Activated CD8-positive, alpha-beta memory T cell treated with anti-CD3 and anti-CD28 coated beads for 36 hours (primary cell): Measurements from ENCODE around the gene NUBP1. TPM values are rescaled to one million over a fixed set of nuclear protein-coding genes. Genes with fewer than 3 reads are reported as not detected.
"Not testable (repeated sequence)": the region's sequence is repeated elsewhere in the genome, so short reads cannot be mapped to it uniquely, and the experiment has no call there.

Experiments used
- CTCF ChIA-PET: fragments of 350-600 bp; sonication (Branson Sonifier 250); formaldehyde crosslinking; loops from one replicate; lab custom pipeline; 2021; ENCODE audit warnings: antibody characterized with exemption; lab: Charles Lee
- POLR2A ChIA-PET: fragments of 350-600 bp; sonication (Branson Sonifier 250); formaldehyde crosslinking; loops from one replicate; lab custom pipeline; 2021; ENCODE audit warnings: antibody characterized with exemption; lab: Charles Lee
- total RNA-seq, 2 experiments: library from RNA; stranded (reverse); gene quantifications; one replicate each; pipeline ENCODE4 v1.2.3, GENCODE V29; 2021

NUBP1 gene
- total RNA-seq, 2 experiments from 2014 or later: 32.5 to 37.0 TPM

- ChIA-PET POLR2A (interaction anchor here (1.1 to 1.5 kb wide), 4 partner anchors 127 to 174 kb away, joined by 4 to 6 read pairs (median 4); no protein-coding TSS in a partner anchor), CTCF (interaction anchor here (1.1 to 2.3 kb wide), 2 partner anchors 174 to 229 kb away, joined by 6 to 11 read pairs; no protein-coding TSS in a partner anchor)
Measured at GRCh38 chr16:10744370-10745030, 858 bp downstream of the NUBP1 start.

- POLR2A ChIA-PET: no interaction called here
- CTCF ChIA-PET: interaction anchor here (1.2 to 2.3 kb wide), 2 partner anchors 10 to 172 kb away, joined by 3 to 11 read pairs; no protein-coding TSS in a partner anchor
Measured at GRCh38 chr16:10745841-10746240, 2.2 kb downstream of the NUBP1 start.

- CTCF ChIA-PET: interaction anchor here (2.2 kb wide), 1 partner anchor 118 kb away, joined by 5 read pairs; no protein-coding TSS in a partner anchor
- POLR2A ChIA-PET: no interaction called here
Measured at GRCh38 chr16:10750793-10751192, 7.2 kb downstream of the NUBP1 start.

GRCh38 chr16:10751291-10751697, 7.7 kb downstream of the NUBP1 start:
- CTCF ChIA-PET: interaction anchor here (2.2 kb wide), 1 partner anchor 117 kb away, joined by 5 read pairs; no protein-coding TSS in a partner anchor

GRCh38 chr16:10752843-10753523, 9.3 kb downstream of the NUBP1 start:
- CTCF ChIA-PET: no interaction called here
- POLR2A ChIA-PET: no interaction called here

More at GRCh38 chr16:10751291-10751697, 7.7 kb downstream of the NUBP1 start:
- POLR2A ChIA-PET: no interaction called here

- ChIA-PET POLR2A (no interaction called here), CTCF (no interaction called here)
Measured at GRCh38 chr16:10753670-10754069, 10.0 kb downstream of the NUBP1 start.

- ChIA-PET CTCF (interaction anchor here (0.9 kb wide), 1 partner anchor 10 kb away, joined by 3 read pairs; no protein-coding TSS in a partner anchor), POLR2A (no interaction called here)
Measured at GRCh38 chr16:10754941-10755340, 11.3 kb downstream of the NUBP1 start.

- ChIA-PET POLR2A (no interaction called here), CTCF (no interaction called here)
Measured at GRCh38 chr16:10756574-10756973, 12.9 kb downstream of the NUBP1 start.

GRCh38 chr16:10760858-10761257, 17.2 kb downstream of the NUBP1 start:
- ChIA-PET CTCF (no interaction called here), POLR2A (no interaction called here)

GRCh38 chr16:10761373-10761772, 17.7 kb downstream of the NUBP1 start:
- CTCF ChIA-PET: no interaction called here
- POLR2A ChIA-PET: no interaction called here

GRCh38 chr16:10762336-10763016, 18.8 kb downstream of the NUBP1 start:
- POLR2A ChIA-PET: no interaction called here
- CTCF ChIA-PET: no interaction called here

GRCh38 chr16:10763456-10763855, 19.8 kb downstream of the NUBP1 start:
- ChIA-PET POLR2A (no interaction called here), CTCF (no interaction called here)

- ChIA-PET CTCF (interaction anchor here (1.2 kb wide), 1 partner anchor 29 kb away, joined by 7 read pairs; no protein-coding TSS in a partner anchor), POLR2A (no interaction called here)
Measured at GRCh38 chr16:10765772-10766171, 22.1 kb downstream of the NUBP1 start.

- CTCF ChIA-PET: no interaction called here
- POLR2A ChIA-PET: no interaction called here
Measured at GRCh38 chr16:10767127-10767526, 23.5 kb downstream of the NUBP1 start.

GRCh38 chr16:10769381-10769780, 25.7 kb downstream of the NUBP1 start:
- POLR2A ChIA-PET: no interaction called here
- CTCF ChIA-PET: no interaction called here

GRCh38 chr16:10770907-10771306, 27.3 kb downstream of the NUBP1 start:
- ChIA-PET POLR2A (no interaction called here), CTCF (no interaction called here)

- CTCF ChIA-PET: interaction anchor here (0.6 kb wide), 1 partner anchor 143 kb away, joined by 3 read pairs; no protein-coding TSS in a partner anchor
- POLR2A ChIA-PET: no interaction called here
Measured at GRCh38 chr16:10776280-10776679, 32.6 kb downstream of the NUBP1 start.

- POLR2A ChIA-PET, CTCF ChIA-PET: not testable (repeated sequence)
Measured at GRCh38 chr16:10776923-10777322, 33.3 kb downstream of the NUBP1 start.

GRCh38 chr16:10777356-10777755, 33.7 kb downstream of the NUBP1 start:
- ChIA-PET CTCF (no interaction called here), POLR2A (no interaction called here)

- POLR2A ChIA-PET, CTCF ChIA-PET: not testable (repeated sequence)
Measured at GRCh38 chr16:10779908-10780307, 36.3 kb downstream of the NUBP1 start.
